GM21576 (cell line): ENCODE data around the gene OR12D1.

Experiments used
- ATAC-seq: cut with Tn5 transposase; IDR thresholded peaks from one replicate; pipeline ENCODE4 v1.9.1; 2021; ENCODE audit warnings: mild to moderate bottlenecking, moderate library complexity; ENCODE audit not compliant: unreplicated experiment

Gene OR12D1

DNA sequence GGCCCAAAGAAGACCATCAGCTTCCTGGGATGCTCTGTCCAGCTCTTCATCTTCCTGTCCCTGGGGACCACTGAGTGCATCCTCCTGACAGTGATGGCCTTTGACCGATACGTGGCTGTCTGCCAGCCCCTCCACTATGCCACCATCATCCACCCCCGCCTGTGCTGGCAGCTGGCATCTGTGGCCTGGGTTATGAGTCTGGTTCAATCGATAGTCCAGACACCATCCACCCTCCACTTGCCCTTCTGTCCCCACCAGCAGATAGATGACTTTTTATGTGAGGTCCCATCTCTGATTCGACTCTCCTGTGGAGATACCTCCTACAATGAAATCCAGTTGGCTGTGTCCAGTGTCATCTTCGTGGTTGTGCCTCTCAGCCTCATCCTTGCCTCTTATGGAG lies 47.3 kb downstream of the OR12D1 start:
- ATAC-seq: no peak

DNA sequence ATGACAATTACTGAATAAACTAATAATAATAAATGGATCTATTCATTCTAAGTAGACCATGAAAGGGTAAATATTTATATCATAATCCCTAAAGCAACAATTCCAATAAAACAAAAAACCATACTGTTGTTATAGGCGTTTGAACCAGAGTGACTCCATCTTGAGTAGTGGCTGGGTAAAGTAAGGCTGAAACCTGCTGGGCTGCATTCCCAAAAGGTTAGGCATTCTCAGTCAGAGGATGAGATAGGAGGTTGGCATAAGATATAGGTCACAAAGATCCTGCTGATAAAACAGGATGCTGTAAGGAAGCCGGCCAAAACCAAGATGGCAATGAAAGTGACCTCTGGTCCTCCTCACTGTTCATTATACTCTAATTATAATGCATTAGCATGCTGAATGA lies 50.6 kb downstream of the OR12D1 start:
- no peak for ATAC-seq

DNA sequence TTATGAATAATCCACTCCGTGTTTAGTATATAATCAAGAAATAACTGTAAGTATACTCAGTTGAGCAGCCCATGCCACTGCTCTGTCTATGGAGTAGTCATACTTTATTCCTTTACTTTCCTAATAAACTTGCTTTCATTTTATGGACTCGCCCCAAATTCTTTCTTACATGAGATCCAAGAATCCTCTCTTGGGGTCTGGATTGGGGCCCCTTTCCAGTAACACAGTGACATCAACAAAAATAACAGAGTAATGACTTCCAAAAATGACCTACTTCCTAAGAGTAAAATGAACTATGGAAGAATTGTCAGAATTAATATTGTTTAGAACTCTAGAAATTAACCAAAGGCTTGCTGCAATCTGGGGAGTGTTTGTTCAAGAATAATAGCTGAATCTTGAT lies 51.1 kb downstream of the OR12D1 start:
- ATAC-seq: no peak

DNA sequence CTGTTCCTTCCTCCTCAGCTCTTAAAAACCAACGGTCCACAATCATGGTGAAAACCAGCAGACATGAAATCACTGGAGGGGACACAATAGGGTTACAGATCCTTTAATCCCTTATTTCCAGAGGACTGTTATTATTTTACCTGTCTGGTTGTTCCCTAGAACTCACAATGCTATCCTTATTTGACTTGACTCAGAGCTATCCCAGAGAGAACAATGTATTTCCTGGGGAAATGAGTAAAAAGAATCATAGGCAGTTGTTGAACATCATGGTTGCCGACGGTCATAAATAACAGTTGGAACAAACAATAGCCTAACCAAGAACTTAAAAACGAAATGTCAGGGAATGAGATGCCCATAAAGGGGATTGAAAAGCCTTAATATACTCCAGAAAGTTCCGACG lies 51.5 kb downstream of the OR12D1 start:
- no peak for ATAC-seq
